Liver (tissue), 3 donors: ENCODE measurements around the gene EPC1.

Experiments used
- CTCF ChIP-seq: fragments of 150-350 bp; IDR thresholded peaks from 2 replicates; pipeline ENCODE4 v1.5.1; 2017; ENCODE audit warnings: improper control_type of control experiment, low read depth, low read length; ENCODE audit not compliant: missing input control
- EGR1 ChIP-seq, 2 donors: IDR thresholded peaks; 2 replicates each; pipeline ENCODE4 v1.6.1; 2016 to 2018; ENCODE audit warnings: antibody characterized with exemption in 2 of 2, low read depth in 2 of 2
- FOXA1 ChIP-seq: IDR thresholded peaks from 2 replicates; pipeline ENCODE4 v1.6.1; 2016; ENCODE audit warnings: antibody characterized with exemption
- GABPA ChIP-seq, 2 donors: IDR thresholded peaks in 1 of 2; conservative IDR thresholded peaks in 1 of 2; 2 replicates each; pipeline ENCODE4 v1.6.1; 2016; ENCODE audit warnings: antibody characterized with exemption in 2 of 2, mild to moderate bottlenecking in 1 of 2, moderate library complexity in 1 of 2
- HNF4G ChIP-seq: IDR thresholded peaks from 2 replicates; pipeline ENCODE4 v1.6.1; 2016; ENCODE audit warnings: antibody characterized with exemption
- MAX ChIP-seq: IDR thresholded peaks from 2 replicates; pipeline ENCODE4 v1.6.1; 2016; ENCODE audit warnings: antibody characterized with exemption
- NR2F2 ChIP-seq: IDR thresholded peaks from 2 replicates; pipeline ENCODE4 v1.6.1; 2016; ENCODE audit warnings: antibody characterized with exemption
- RAD21 ChIP-seq, 2 donors: IDR thresholded peaks; 2 replicates each; pipeline ENCODE4 v1.6.1; 2016; ENCODE audit warnings: antibody characterized with exemption in 2 of 2, mild to moderate bottlenecking in 2 of 2
- REST ChIP-seq: IDR thresholded peaks from 2 replicates; pipeline ENCODE4 v1.6.1; 2016; ENCODE audit warnings: antibody characterized with exemption, mild to moderate bottlenecking
- TAF1 ChIP-seq: conservative IDR thresholded peaks from 2 replicates; pipeline ENCODE4 v1.6.1; 2016; ENCODE audit warnings: antibody characterized with exemption, mild to moderate bottlenecking
- donor health status: healthy.
- donor health status: healthy.

- TF ChIP-seq CTCF (no peak), NR2F2 (no peak), FOXA1 (no peak), TAF1 (no peak), MAX (no peak), REST (no peak), RAD21 (IDR thresholded peaks at IDR 0.05) (no peak), GABPA (IDR thresholded peaks at IDR 0.05 in 1 of 2, conservative IDR thresholded peaks at IDR 0.05 in 1 of 2) (no peak), EGR1 (IDR thresholded peaks at IDR 0.05; ENCODE audit: low read depth in 2 of 2) (no peak), HNF4G (no peak)
Measured at GRCh38 chr10:32340596-32341180, 6.3 kb downstream of the EPC1 start.
